ENCODE measurements around the gene TLCD2. TPM values are rescaled to one million over a fixed set of nuclear protein-coding genes. Genes with fewer than 3 reads are reported as not detected.
"Not testable (repeated sequence)": the region's sequence is repeated elsewhere in the genome, so short reads cannot be mapped to it uniquely, and the experiment has no call there.

The TLCD2 gene
- total RNA-seq, 1 experiment from 2014 or later, result 2.1 TPM

DNA sequence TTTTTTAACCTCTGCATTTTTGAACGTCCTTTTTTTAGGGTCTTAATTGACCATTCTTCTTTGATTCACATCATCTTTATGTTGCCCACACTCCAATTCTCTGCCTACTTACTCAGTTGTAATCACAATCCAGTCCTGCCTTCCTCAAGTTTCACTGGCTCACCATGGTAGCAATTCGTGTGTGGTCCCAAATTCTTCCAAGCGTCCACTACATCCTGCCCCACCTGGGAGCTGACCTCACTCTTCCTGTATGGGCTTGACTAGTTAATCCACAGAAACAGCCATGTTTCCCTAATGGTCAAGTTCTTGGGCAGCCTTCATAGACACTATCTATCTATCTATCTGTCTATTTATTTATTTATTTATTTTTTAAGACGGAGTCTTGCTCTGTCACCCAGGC, 7.1 kb downstream of the TLCD2 start:
- POLR2A ChIA-PET (ENCODE audit: low non-redundant PET), result no interaction called here
- CTCF ChIA-PET, result no interaction called here
- Histone ChIP-seq H3K36me3 (ENCODE audit: insufficient read depth, low read length, poor library complexity, severe bottlenecking) (no peaks in the 10 kb centered on the region), H3K27ac (ENCODE audit: low read depth, low read length, poor library complexity, severe bottlenecking) (no peak overlapping the region), H3K4me3 (ENCODE audit: low read depth, low read length, poor library complexity, severe bottlenecking) (no peak overlapping the region), H3K27me3 (replicated peaks; ENCODE audit: insufficient read depth, low read depth, low read length, poor library complexity) (no peaks in the 10 kb centered on the region), H3K4me1 (ENCODE audit: insufficient read depth, low read length, poor library complexity, severe bottlenecking) (no peaks in the 10 kb centered on the region), H3K9me3 (ENCODE audit: low read depth, low read length, poor library complexity, severe bottlenecking) (no peaks in the 10 kb centered on the region)
- BruUV-seq (replicated peaks), result no TSS peak
- TF ChIP-seq CTCF (conservative IDR thresholded peaks at IDR 0.05; ENCODE audit: low read depth, low read length) (no peak), EZH2 (IDR thresholded peaks at IDR 0.05; ENCODE audit: borderline replicate concordance, low read depth, low read length, poor library complexity, severe bottlenecking) (no peak)
- DNase-seq (ENCODE audit: low spot score), result no peak
- intact Hi-C loops (cut with micrococcal nuclease; ENCODE audit: unreplicated experiment), result no loop called here

- H3K4me3 ChIP-seq (ENCODE audit: low read depth, low read length, poor library complexity, severe bottlenecking); H3K36me3 ChIP-seq (ENCODE audit: insufficient read depth, low read length, poor library complexity, severe bottlenecking); H3K9me3 ChIP-seq (ENCODE audit: low read depth, low read length, poor library complexity, severe bottlenecking); intact Hi-C loops (cut with micrococcal nuclease; ENCODE audit: unreplicated experiment); H3K27ac ChIP-seq (ENCODE audit: low read depth, low read length, poor library complexity, severe bottlenecking); H3K27me3 ChIP-seq (replicated peaks; ENCODE audit: insufficient read depth, low read depth, low read length, poor library complexity); H3K4me1 ChIP-seq (ENCODE audit: insufficient read depth, low read length, poor library complexity, severe bottlenecking); DNase-seq (ENCODE audit: low spot score); POLR2A ChIA-PET (ENCODE audit: low non-redundant PET); BruUV-seq (replicated peaks): not testable (repeated sequence)
- CTCF ChIA-PET, result interaction anchor here (0.8 kb wide), 1 partner anchor 16 kb away, joined by 8 read pairs; no protein-coding TSS in a partner anchor
Observed at GRCh38 chr17:1699891-1700290, 10.3 kb downstream of the TLCD2 start.

- no TSS peak for BruUV-seq (replicated peaks)
- H3K36me3 ChIP-seq (ENCODE audit: insufficient read depth, low read length, poor library complexity, severe bottlenecking), result no peaks in the 10 kb centered on the region
- no peaks in the 10 kb centered on the region for H3K4me1 ChIP-seq (ENCODE audit: insufficient read depth, low read length, poor library complexity, severe bottlenecking)
- POLR2A ChIA-PET (ENCODE audit: low non-redundant PET), result no interaction called here
- no peak overlapping the region for H3K4me3 ChIP-seq (ENCODE audit: low read depth, low read length, poor library complexity, severe bottlenecking)
- intact Hi-C loops (cut with micrococcal nuclease; ENCODE audit: unreplicated experiment), result no loop called here
- no peak for DNase-seq (ENCODE audit: low spot score)
- CTCF ChIA-PET, result interaction anchor here (0.7 kb wide), 1 partner anchor 17 kb away, joined by 9 read pairs; no protein-coding TSS in a partner anchor
- no peaks in the 10 kb centered on the region for H3K9me3 ChIP-seq (ENCODE audit: low read depth, low read length, poor library complexity, severe bottlenecking)
- no peak overlapping the region for H3K27ac ChIP-seq (ENCODE audit: low read depth, low read length, poor library complexity, severe bottlenecking)
- no peaks in the 10 kb centered on the region for H3K27me3 ChIP-seq (replicated peaks; ENCODE audit: insufficient read depth, low read depth, low read length, poor library complexity)
- TF ChIP-seq EZH2 (IDR thresholded peaks at IDR 0.05; ENCODE audit: borderline replicate concordance, low read depth, low read length, poor library complexity, severe bottlenecking) (no peak), CTCF (conservative IDR thresholded peaks at IDR 0.05; ENCODE audit: low read depth, low read length) (no peak)
Observed at GRCh38 chr17:1697681-1698080, 12.5 kb downstream of the TLCD2 start.

DNA sequence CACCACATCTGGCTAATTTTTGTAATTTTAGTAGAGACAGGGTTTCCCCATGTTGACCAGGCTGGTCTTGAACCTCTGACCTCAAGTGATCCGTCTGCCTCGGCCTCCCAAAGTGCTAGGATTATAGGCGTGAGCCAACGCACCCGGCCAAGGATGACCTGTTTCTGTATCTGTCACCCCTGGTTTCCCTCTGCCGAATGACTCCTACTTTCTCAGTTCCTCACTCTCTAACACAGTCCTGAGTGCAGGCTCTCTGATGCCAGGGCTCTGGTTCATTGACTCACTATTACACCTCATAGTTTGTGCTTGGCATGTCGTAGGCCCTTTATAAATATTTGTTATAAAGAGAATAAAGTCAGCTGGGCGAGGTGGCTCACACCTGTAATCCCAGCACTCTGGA, 14.8 kb downstream of the TLCD2 start:
- CTCF ChIA-PET, result no interaction called here
- TF ChIP-seq CTCF (conservative IDR thresholded peaks at IDR 0.05; ENCODE audit: low read depth, low read length) (no peak), EZH2 (IDR thresholded peaks at IDR 0.05; ENCODE audit: borderline replicate concordance, low read depth, low read length, poor library complexity, severe bottlenecking) (no peak)
- intact Hi-C loops (cut with micrococcal nuclease; ENCODE audit: unreplicated experiment), result no loop called here

More for the DNA sequence above, 14.8 kb downstream of the TLCD2 start:
- Histone ChIP-seq H3K4me1 (ENCODE audit: insufficient read depth, low read length, poor library complexity, severe bottlenecking) (no peaks in the 10 kb centered on the region), H3K4me3 (ENCODE audit: low read depth, low read length, poor library complexity, severe bottlenecking) (no peak overlapping the region), H3K36me3 (ENCODE audit: insufficient read depth, low read length, poor library complexity, severe bottlenecking) (no peaks in the 10 kb centered on the region), H3K27me3 (replicated peaks; ENCODE audit: insufficient read depth, low read depth, low read length, poor library complexity) (no peaks in the 10 kb centered on the region), H3K9me3 (ENCODE audit: low read depth, low read length, poor library complexity, severe bottlenecking) (no peaks in the 10 kb centered on the region), H3K27ac (ENCODE audit: low read depth, low read length, poor library complexity, severe bottlenecking) (no peak overlapping the region)
- no peak for DNase-seq (ENCODE audit: low spot score)
- POLR2A ChIA-PET (ENCODE audit: low non-redundant PET), result no interaction called here
- BruUV-seq (replicated peaks), result no TSS peak
